Natural killer cell (primary cell): Measurements from ENCODE around the gene PARD6B. TPM values are rescaled to one million over a fixed set of nuclear protein-coding genes. Genes with fewer than 3 reads are reported as not detected.

Source experiments
- ATAC-seq, 3 donors: fragments of 150-1000 bp in 2 of 3; fragments of 200-7000 bp in 1 of 3; cut with Tn5 transposase; 1 replicate in 1 of 3; 2 replicates in 2 of 3; pipeline ENCODE4 v1.10.0; 2021; ENCODE audit warnings: mild to moderate bottlenecking in 2 of 3, moderate library complexity in 2 of 3
- DNase-seq, 2 donors: peaks; one replicate each; pipeline versions ENCODE4 v3.0.0 to v3.0.0-alpha.2; 2013 to 2021; ENCODE audit warnings: mixed read lengths in 1 of 2
- H3K27ac ChIP-seq: one replicate; pipeline ENCODE4 v1.5.1; 2013; ENCODE audit warnings: mild to moderate bottlenecking, low read length
- H3K27me3 ChIP-seq: one replicate; pipeline ENCODE4 v1.6.1; 2013; ENCODE audit warnings: low read length; ENCODE audit not compliant: control insufficient read depth, insufficient read depth
- H3K36me3 ChIP-seq: one replicate; pipeline ENCODE4 v1.6.1; 2013; ENCODE audit warnings: low read length; ENCODE audit not compliant: control insufficient read depth, insufficient read depth
- H3K4me1 ChIP-seq: one replicate; pipeline ENCODE4 v1.6.1; 2013; ENCODE audit warnings: low read length; ENCODE audit not compliant: control insufficient read depth, insufficient read depth
- H3K4me3 ChIP-seq: one replicate; pipeline ENCODE4 v1.5.1; 2013; ENCODE audit warnings: low read length
- H3K9me3 ChIP-seq: one replicate; pipeline ENCODE4 v1.6.1; 2013; ENCODE audit warnings: low read length; ENCODE audit not compliant: control insufficient read depth, insufficient read depth
- H3K27ac Mint-ChIP-seq, 2 donors: one replicate each; pipeline ENCODE4 v1.8.0; 2022; ENCODE audit warnings: mild to moderate bottlenecking in 2 of 2, mixed read lengths in 2 of 2, moderate library complexity in 1 of 2
- H3K27me3 Mint-ChIP-seq, 2 donors: one replicate each; pipeline ENCODE4 v1.8.0; 2022; ENCODE audit warnings: low read depth in 2 of 2, mixed read lengths in 2 of 2
- H3K36me3 Mint-ChIP-seq: one replicate; pipeline ENCODE4 v1.8.0; 2022; ENCODE audit warnings: mixed read lengths
- H3K4me1 Mint-ChIP-seq, 2 donors: one replicate each; pipeline ENCODE4 v1.8.0; 2022; ENCODE audit warnings: mixed read lengths in 2 of 2
- H3K4me3 Mint-ChIP-seq: one replicate; pipeline ENCODE4 v1.8.0; 2022; ENCODE audit warnings: mild to moderate bottlenecking, moderate library complexity, mixed read lengths
- H3K9me3 Mint-ChIP-seq, 2 donors: one replicate each; pipeline ENCODE4 v1.8.0; 2022; ENCODE audit warnings: mixed read lengths in 2 of 2
- WGBS: methylation state at CpG from one replicate; pipeline ENCODE4 v1.1.7; 2013; ENCODE audit warnings: missing lambda C conversion rate; ENCODE audit not compliant: insufficient coverage; 5-methylcytosine and 5-hydroxymethylcytosine counted together
- intact Hi-C: fragments of 100-400 bp; cut with micrococcal nuclease; formaldehyde crosslinking; loops from one replicate; pipeline ENCODE4 v1.14.2; 2022
- total RNA-seq, 4 donors: library from RNA; stranded (reverse); fragments of 120-200 nt in 1 of 4; gene quantifications; one replicate each; pipeline versions ENCODE4 v1.2.3 to v1.2.4, GENCODE V29; 2013 to 2022
- TF ChIP-seq, protein P1 (sequence below): fragments of 200-600 bp; IDR thresholded peaks from one replicate; pipeline ENCODE4 v1.8.0; 2022; ENCODE audit warnings: antibody characterized with exemption

The PARD6B gene
- total RNA-seq, 3 donors from 2014 or later (not counting 1 experiment from before 2014, with no cell fraction given) = 1.5 to 5.0 (median 4.1) TPM

DNA sequence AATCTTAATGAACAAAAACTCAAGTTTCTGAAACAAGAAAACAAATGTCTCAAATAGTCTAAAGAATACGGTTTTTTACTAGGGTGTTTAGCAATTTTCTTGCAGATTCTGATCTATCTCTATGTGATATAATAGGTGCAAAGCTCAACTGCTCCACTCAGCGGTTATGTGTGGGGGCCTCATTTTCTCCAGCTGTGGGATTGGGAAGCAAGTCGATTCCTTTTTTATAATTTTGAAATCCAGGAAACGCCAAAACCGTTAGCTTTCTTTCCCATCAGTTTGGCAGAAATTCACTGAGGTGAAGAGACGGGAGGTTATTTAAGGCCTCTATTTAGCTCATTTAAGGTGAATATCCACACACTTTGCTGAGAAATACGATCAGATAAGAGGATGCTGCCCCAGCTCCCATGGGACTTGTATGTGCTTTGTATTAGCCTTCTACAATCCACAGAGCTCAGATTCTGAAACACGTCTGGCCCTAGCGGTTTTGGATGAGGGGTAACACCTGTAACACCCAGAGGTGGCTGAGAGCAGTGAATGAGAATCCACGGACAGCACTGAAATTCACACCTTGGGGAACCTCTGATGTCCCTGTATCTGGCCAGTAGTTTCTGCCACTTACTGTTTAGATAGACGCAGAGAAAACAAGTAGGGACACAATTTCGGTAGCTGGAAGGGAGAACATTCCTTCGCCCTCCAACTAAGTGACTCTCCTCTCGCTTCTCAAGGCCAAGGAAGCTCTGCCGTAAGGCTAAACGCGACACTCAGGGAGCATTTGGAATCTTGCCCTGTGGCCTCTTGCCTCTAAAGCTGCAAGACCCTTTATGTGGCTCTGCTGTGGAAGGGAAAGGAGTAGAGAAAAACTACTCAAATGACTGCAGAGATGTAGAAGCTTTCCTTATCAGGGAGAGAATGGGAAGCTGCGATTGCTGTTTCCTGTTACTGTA, 56.9 kb downstream of the PARD6B start:
- Histone ChIP-seq H3K36me3 (no peaks in the 10 kb centered on the region), H3K4me3 (no peak overlapping the region), H3K9me3 (no peaks in the 10 kb centered on the region), H3K27me3 (no peaks in the 10 kb centered on the region), H3K27ac (no peak overlapping the region), H3K4me1 (peaks cover 12% of the 10 kb centered on the region)
- intact Hi-C loops = no loop called here
- ATAC-seq (no peak), DNase-seq (no peak)
- peaks cover 5 to 8% of the 10 kb centered on the region in 2 donors for H3K27me3 Mint-ChIP-seq
- no peaks in the 10 kb centered on the region for H3K9me3 Mint-ChIP-seq
- TF ChIP-seq, protein P1, sequence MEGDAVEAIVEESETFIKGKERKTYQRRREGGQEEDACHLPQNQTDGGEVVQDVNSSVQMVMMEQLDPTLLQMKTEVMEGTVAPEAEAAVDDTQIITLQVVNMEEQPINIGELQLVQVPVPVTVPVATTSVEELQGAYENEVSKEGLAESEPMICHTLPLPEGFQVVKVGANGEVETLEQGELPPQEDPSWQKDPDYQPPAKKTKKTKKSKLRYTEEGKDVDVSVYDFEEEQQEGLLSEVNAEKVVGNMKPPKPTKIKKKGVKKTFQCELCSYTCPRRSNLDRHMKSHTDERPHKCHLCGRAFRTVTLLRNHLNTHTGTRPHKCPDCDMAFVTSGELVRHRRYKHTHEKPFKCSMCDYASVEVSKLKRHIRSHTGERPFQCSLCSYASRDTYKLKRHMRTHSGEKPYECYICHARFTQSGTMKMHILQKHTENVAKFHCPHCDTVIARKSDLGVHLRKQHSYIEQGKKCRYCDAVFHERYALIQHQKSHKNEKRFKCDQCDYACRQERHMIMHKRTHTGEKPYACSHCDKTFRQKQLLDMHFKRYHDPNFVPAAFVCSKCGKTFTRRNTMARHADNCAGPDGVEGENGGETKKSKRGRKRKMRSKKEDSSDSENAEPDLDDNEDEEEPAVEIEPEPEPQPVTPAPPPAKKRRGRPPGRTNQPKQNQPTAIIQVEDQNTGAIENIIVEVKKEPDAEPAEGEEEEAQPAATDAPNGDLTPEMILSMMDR = no peak
- H3K4me3 Mint-ChIP-seq = no peak overlapping the region
- no peaks in the 10 kb centered on the region for H3K36me3 Mint-ChIP-seq
- no peak overlapping the region for H3K27ac Mint-ChIP-seq
- WGBS = 82% methylated on average over 18 of the region's 18 CpGs
- peaks cover 0 to 4% of the 10 kb centered on the region in 2 donors for H3K4me1 Mint-ChIP-seq

DNA sequence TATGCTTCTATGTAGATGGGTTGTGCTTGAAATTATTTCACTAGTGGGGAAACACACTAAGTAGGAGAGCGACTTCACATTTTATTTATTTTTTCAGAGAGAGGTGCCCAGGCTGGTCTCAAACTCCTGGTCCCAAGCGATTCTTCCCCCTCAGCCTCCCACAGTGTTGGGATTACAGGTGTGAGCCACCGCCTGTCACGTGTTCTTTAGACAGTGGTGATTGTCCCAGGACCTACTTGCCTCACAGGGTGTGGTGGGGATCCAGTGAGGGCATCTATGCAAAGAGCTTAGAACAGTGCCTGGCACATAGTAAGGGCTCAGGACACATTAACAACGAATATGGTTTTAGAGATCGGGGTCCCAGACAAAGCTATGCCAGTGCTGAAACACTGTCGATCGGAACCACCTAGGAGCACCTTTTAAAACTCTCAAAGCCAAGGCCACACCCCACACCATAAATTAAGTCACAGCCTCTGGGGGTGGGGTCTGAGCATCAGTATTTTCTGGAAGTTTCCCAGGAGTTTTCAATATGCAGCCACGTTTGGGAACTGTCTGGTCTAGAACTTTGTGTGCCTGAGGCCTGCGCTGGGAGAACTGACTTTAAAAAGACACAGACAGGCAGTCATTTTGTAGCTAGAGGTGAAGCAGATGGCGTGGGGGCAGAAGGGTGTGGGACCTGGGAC, 58.7 kb downstream of the PARD6B start:
- H3K27me3 ChIP-seq = no peaks in the 10 kb centered on the region
- 79% methylated on average over 10 of the region's 11 CpGs for WGBS
- Mint-ChIP-seq H3K4me1 (peaks cover 0 to 9% of the 10 kb centered on the region in 2 donors), H3K9me3 (no peaks in the 10 kb centered on the region), H3K4me3 (no peak overlapping the region), H3K36me3 (no peaks in the 10 kb centered on the region), H3K27ac (peak overlapping the region in 1 of 2 donors; percentile 69), H3K27me3 (peaks cover 0 to 5% of the 10 kb centered on the region in 2 donors)
- DNase-seq (no peak), ATAC-seq (no peak)
- H3K9me3 ChIP-seq = no peaks in the 10 kb centered on the region
- H3K36me3 ChIP-seq = no peaks in the 10 kb centered on the region
- H3K4me3 ChIP-seq = no peak overlapping the region
- H3K4me1 ChIP-seq = peaks cover 21% of the 10 kb centered on the region
- peak overlapping the region; percentile 81 for H3K27ac ChIP-seq
- TF ChIP-seq, protein P1 = no peak
- intact Hi-C loops = loop anchor here (1.0 kb wide), 1 partner anchor 516 kb away; no protein-coding TSS in a partner anchor

DNA sequence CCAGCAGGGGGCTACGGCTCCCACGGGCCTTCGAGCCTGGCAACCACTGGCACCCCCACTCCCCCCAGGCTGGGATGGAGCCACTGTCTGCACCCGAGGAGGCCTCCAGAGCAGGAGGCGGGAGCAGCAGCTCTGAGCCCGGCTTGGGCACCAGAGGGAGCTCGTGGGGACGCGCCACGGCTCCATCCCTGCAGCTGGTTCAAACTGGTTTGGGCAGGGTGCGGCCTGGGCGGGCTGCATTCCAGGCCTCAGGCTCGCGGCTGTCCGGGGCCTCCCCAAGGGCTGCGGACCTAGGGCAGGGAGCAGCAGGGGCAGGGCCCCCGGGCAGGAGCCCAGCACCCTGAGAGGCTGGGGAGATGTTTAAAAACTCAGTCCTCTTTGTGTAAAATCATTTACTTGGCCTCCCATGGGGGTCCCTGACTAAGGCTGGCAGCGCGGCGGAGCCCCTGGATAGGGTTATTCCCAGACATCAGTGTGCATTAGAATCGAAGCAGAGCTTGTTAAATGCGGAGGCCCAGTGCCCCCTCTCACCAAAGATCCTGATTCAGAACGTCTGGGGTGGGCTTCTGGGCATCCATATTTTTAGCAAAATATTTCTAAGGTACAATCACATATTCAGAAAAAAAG, 59.4 kb downstream of the PARD6B start:
- TF ChIP-seq, protein P1 = peak; percentile 59
- Histone ChIP-seq H3K27ac (peak overlapping the region; percentile 81), H3K27me3 (no peaks in the 10 kb centered on the region), H3K4me1 (peaks cover 25% of the 10 kb centered on the region), H3K36me3 (no peaks in the 10 kb centered on the region), H3K4me3 (peak overlapping the region; percentile 23), H3K9me3 (no peaks in the 10 kb centered on the region)
- Mint-ChIP-seq H3K4me3 (peak overlapping the region; percentile 42), H3K4me1 (peaks cover 5 to 13% of the 10 kb centered on the region in 2 donors), H3K9me3 (no peaks in the 10 kb centered on the region), H3K36me3 (no peaks in the 10 kb centered on the region), H3K27me3 (peaks cover 0 to 5% of the 10 kb centered on the region in 2 donors), H3K27ac (peak overlapping the region in 1 of 2 donors; percentile 69)
- ATAC-seq (peak; percentile 54 to 58 (median 56)), DNase-seq (peak; percentile 67 to 88)
- intact Hi-C loops = loop anchor here (1.0 kb wide), 1 partner anchor 516 kb away; no protein-coding TSS in a partner anchor
- WGBS = 19% methylated on average over 23 of the region's 23 CpGs
